Measurements from ENCODE around the gene IP6K1.
"Not testable (repeated sequence)": the region's sequence is repeated elsewhere in the genome, so short reads cannot be mapped to it uniquely, and the experiment has no call there.

IP6K1 gene

GRCh38 chr3:49785565-49786356 lies 581 bp downstream of the IP6K1 start:
- Histone ChIP-seq H3K27ac (ENCODE audit: extremely low read depth, low read depth, low read length) (peak overlapping the region; percentile 64), H3K4me1 (ENCODE audit: control insufficient read depth, insufficient read depth, low read length) (no peaks in the 10 kb centered on the region), H3K9me3 (ENCODE audit: control insufficient read depth, insufficient read depth, low read depth, low read length) (no peaks in the 10 kb centered on the region), H3K36me3 (ENCODE audit: control insufficient read depth in 2 of 2, insufficient read depth in 1 of 2, low read length in 2 of 2) (peaks cover 0 to 32% of the 10 kb centered on the region in 2 experiments; a peak in 2 of 3 replicates), H3K4me3 (ENCODE audit: low read depth, low read length) (peak overlapping the region; percentile 86)
- POLR2A ChIA-PET = interaction anchor here (0.6 to 1.6 kb wide), 11 partner anchors 8 to 154 kb away, joined by 3 to 6 read pairs (median 3); partner anchors contain the start of genes CDHR4, GMPPB, INKA1 and RBM6
- TF ChIP-seq ZNF398 (tag by site-specific recombination; IDR thresholded peaks at IDR 0.05) = peak; percentile 31
- 0 out of 2 replicates have a peak, but pooled peaks have one; percentile 12 for TF ChIP-seq ZNF335 (tag by site-specific recombination; conservative IDR thresholded peaks at IDR 0.05)
- peak; percentile 28; the same call in 1 of the 2 replicates for TF ChIP-seq ZNF394 (tag by site-specific recombination; IDR thresholded peaks at IDR 0.05; ENCODE audit: borderline replicate concordance)
- TF ChIP-seq KLF1 (tag by site-specific recombination; IDR thresholded peaks at IDR 0.05) = peak; percentile 17; the same call in 1 of the 2 replicates
- TF ChIP-seq GLIS2 (tag by site-specific recombination; IDR thresholded peaks at IDR 0.05) = peak; percentile 67
- TF ChIP-seq BCL6B (tag by site-specific recombination; IDR thresholded peaks at IDR 0.05) = no peak
- TF ChIP-seq ZNF155 (tag by site-specific recombination; IDR thresholded peaks at IDR 0.05) = no peak
- TF ChIP-seq ZNF132 (tag by site-specific recombination; IDR thresholded peaks at IDR 0.05; ENCODE audit: borderline replicate concordance) = no peak
- peak; percentile 80 for TF ChIP-seq ZNF600 (tag by site-specific recombination; IDR thresholded peaks at IDR 0.05)
- TF ChIP-seq HIC1 (tag by site-specific recombination; IDR thresholded peaks at IDR 0.05) = peak; percentile 76; the same call in 1 of the 2 replicates
- TF ChIP-seq ZBTB8A (tag by site-specific recombination; IDR thresholded peaks at IDR 0.05) = peak; percentile 86
- TF ChIP-seq ZNF660 (tag by site-specific recombination; IDR thresholded peaks at IDR 0.05) = 0 out of 2 replicates have a peak, but pooled peaks have one; percentile 44
- TF ChIP-seq ZNF785 (tag by site-specific recombination; IDR thresholded peaks at IDR 0.05) = peak; percentile 39; the same call in 1 of the 2 replicates
- TF ChIP-seq ZFHX2 (tag by site-specific recombination; conservative IDR thresholded peaks at IDR 0.05) = peak; percentile 64
- TF ChIP-seq EGR2 (tag by site-specific recombination; IDR thresholded peaks at IDR 0.05; ENCODE audit: low read depth) = peak; percentile 64; the same call in 1 of the 2 replicates
- TF ChIP-seq ZBTB17 (tag by site-specific recombination; IDR thresholded peaks at IDR 0.05) = peak; percentile 41
- no peak for TF ChIP-seq ZNF571 (tag by site-specific recombination; IDR thresholded peaks at IDR 0.05)
- TF ChIP-seq BCL11B (tag by site-specific recombination; IDR thresholded peaks at IDR 0.05; ENCODE audit: low read depth) = 0 out of 2 replicates have a peak, but pooled peaks have one; percentile 45
- peak; percentile 51 for TF ChIP-seq REST (tag by site-specific recombination; IDR thresholded peaks at IDR 0.05)
- peak; percentile 39 for TF ChIP-seq ZBTB26 (tag by site-specific recombination; optimal IDR thresholded peaks at IDR 0.05)
- TF ChIP-seq ZBTB20 (tag by site-specific recombination; IDR thresholded peaks at IDR 0.05) = peak; percentile 19; the same call in 1 of the 2 replicates
- TF ChIP-seq ZNF449 (tag by site-specific recombination; IDR thresholded peaks at IDR 0.05) = no peak
- CTCF ChIA-PET = interaction anchor here (1.0 kb wide), 1 partner anchor 17 kb away, joined by 5 read pairs; the partner anchor contains the start of gene INKA1

- H3K27ac ChIP-seq (ENCODE audit: extremely low read depth, low read depth, low read length); H3K4me1 ChIP-seq (ENCODE audit: control insufficient read depth, insufficient read depth, low read length); H3K9me3 ChIP-seq (ENCODE audit: control insufficient read depth, insufficient read depth, low read depth, low read length); H3K4me3 ChIP-seq (ENCODE audit: low read depth, low read length); CTCF ChIA-PET; POLR2A ChIA-PET: not testable (repeated sequence)
- peaks cover 0 to 44% of the 10 kb centered on the region in 2 experiments; a peak in 2 of 3 replicates for H3K36me3 ChIP-seq (ENCODE audit: control insufficient read depth in 2 of 2, insufficient read depth in 1 of 2, low read length in 2 of 2)
These were observed 4.1 kb downstream of the IP6K1 start for GRCh38 chr3:49782277-49782676.
